Measurements from ENCODE around the gene HMGB2.
A peak's percentile ranks its signal among the peaks of the same experiment; 100 is the strongest.

GRCh38 chr4:173371292-173372192 is 37.4 kb upstream of the HMGB2 start:
- TF ChIP-seq CTCF (IDR thresholded peaks at IDR 0.05), result no peak
- peak in 1 of 4 donors; percentile 15 for TF ChIP-seq POLR2A (IDR thresholded peaks at IDR 0.05)

All from esophagus squamous epithelium (tissue), 4 donors.